HepG2 (cell line): ENCODE data around the gene ANKRD11. TPM values are rescaled to one million over a fixed set of nuclear protein-coding genes. Genes with fewer than 3 reads are reported as not detected.

Source experiments
- ATAC-seq: fragments of 200-7000 bp; cut with Tn5 transposase; 3 replicates; pipeline ENCODE4 v1.9.1; 2020; ENCODE audit warnings: mild to moderate bottlenecking, moderate library complexity
- BruUV-seq: library from RNA; stranded (reverse); fragments of 400-500 nt; replicated peaks from 2 replicates; lab custom pipeline; 2021; lab: Mats Ljungman, UMichigan
- CTCF ChIA-PET: fragments of 300-600 bp; formaldehyde crosslinking; extraction: SDS; loops from one replicate; lab custom pipeline; 2021; ENCODE audit warnings: low total read pairs, inconsistent platforms, low intra/inter-chr PET ratio; lab: Yijun Ruan, JAX
- POLR2A ChIA-PET: fragments of 350-600 bp; sonication (Branson Sonifier 250); formaldehyde crosslinking; loops from one replicate; lab custom pipeline; 2020; ENCODE audit warnings: antibody characterized with exemption, inconsistent platforms; lab: Yijun Ruan, JAX
- DNase-seq: peaks from one replicate; pipeline ENCODE4 v3.0.0-alpha.2; 2015; ENCODE audit warnings: low spot score
- FAIRE-seq: peaks from 3 replicates; lab custom pipeline; 2011; peaks lifted over from hg19 to GRCh38; lab: Jason Lieb, UNC
- H2AFZ ChIP-seq: one replicate; pipeline ENCODE4 v1.6.1; 2011; ENCODE audit warnings: low read length, inconsistent platforms
- H3K27ac ChIP-seq: fragments of 300-600 bp; 3 replicates; pipeline ENCODE4 v1.8.0; 2011; ENCODE audit warnings: mixed run types, mild to moderate bottlenecking, mixed read lengths, low read length, inconsistent platforms; ENCODE audit not compliant: insufficient read depth; ENCODE audit errors: extremely low read length
- H3K27me3 ChIP-seq, 2 experiments: fragments of 200-600 bp in 1 of 2; 2 replicates in 1 of 2; 3 replicates in 1 of 2; pipeline versions ENCODE4 v1.6.0 to v1.8.0; 2011; ENCODE audit warnings: low read length in 2 of 2, mild to moderate bottlenecking in 2 of 2, moderate library complexity in 2 of 2, inconsistent platforms in 1 of 2; ENCODE audit not compliant: insufficient read depth in 2 of 2, control insufficient read depth in 1 of 2
- H3K36me3 ChIP-seq, 2 experiments: fragments of 200-600 bp in 1 of 2; replicated peaks in 1 of 2; 2 replicates in 1 of 2; 3 replicates in 1 of 2; pipeline versions ENCODE4 v1.5.1 to v1.8.0; 2011; ENCODE audit warnings: low read length in 2 of 2, inconsistent platforms in 1 of 2; ENCODE audit not compliant: insufficient read depth in 2 of 2, control insufficient read depth in 1 of 2
- H3K4me1 ChIP-seq: 2 replicates; pipeline ENCODE4 v1.5.1; 2012; ENCODE audit warnings: low read length, inconsistent platforms; ENCODE audit not compliant: insufficient read depth
- H3K4me2 ChIP-seq: 2 replicates; pipeline ENCODE4 v1.6.0; 2011; ENCODE audit warnings: low read depth, low read length, inconsistent platforms
- H3K4me3 ChIP-seq, 3 experiments: fragments of 200-600 bp in 1 of 3; sonication (generic), shearing (Covaris generic) in 1 of 3; replicated peaks in 1 of 3; 2 replicates each; pipeline ENCODE4 v1.5.1; 2011 to 2016; ENCODE audit warnings: low read length in 3 of 3, inconsistent platforms in 2 of 3, low read depth in 2 of 3, mild to moderate bottlenecking in 2 of 3, control low read depth in 1 of 3, mixed read lengths in 1 of 3; ENCODE audit not compliant: insufficient read depth in 1 of 3
- H3K79me2 ChIP-seq: one replicate; pipeline ENCODE4 v1.6.1; 2011; ENCODE audit warnings: low read length, inconsistent platforms; ENCODE audit not compliant: insufficient read depth
- H3K9ac ChIP-seq: 2 replicates; pipeline ENCODE4 v1.6.0; 2011; ENCODE audit warnings: mild to moderate bottlenecking, low read depth, low read length, inconsistent platforms; ENCODE audit not compliant: insufficient read depth
- H3K9me3 ChIP-seq: 2 replicates; pipeline ENCODE4 v1.5.1; 2012; ENCODE audit warnings: mild to moderate bottlenecking, low read length
- H4K20me1 ChIP-seq: 2 replicates; pipeline ENCODE4 v1.6.0; 2011; ENCODE audit warnings: inconsistent platforms, mild to moderate bottlenecking, low read length, moderate library complexity; ENCODE audit not compliant: insufficient read depth
- AGO2 ChIP-seq: fragments of 200-400 bp; formaldehyde crosslinking; optimal IDR thresholded peaks from 2 replicates; pipeline ENCODE3; 2017; ENCODE audit warnings: mild to moderate bottlenecking, low read depth, low read length, moderate library complexity
- ARID4A ChIP-seq: sonication (generic); formaldehyde crosslinking; IDR thresholded peaks from 2 replicates; pipeline ENCODE4 v1.5.0; 2020; ENCODE audit warnings: mild to moderate bottlenecking, missing genetic modification reagents, borderline replicate concordance
- FOXA1 ChIP-seq, 2 experiments: fragments of 450-650 bp in 1 of 2; sonication (generic) in 1 of 2; formaldehyde crosslinking in 1 of 2; IDR thresholded peaks; 2 replicates each; pipeline versions ENCODE4 v1.4.0 to v1.6.1; 2016 to 2020; ENCODE audit warnings: missing genetic modification reagents in 1 of 2
- WGBS: methylation state at CpG from one replicate; pipeline ENCODE4 v1.1.6; 2017; ENCODE audit warnings: low lambda C conversion rate; 5-methylcytosine and 5-hydroxymethylcytosine counted together
- in situ Hi-C: cut with HindIII; loops from 2 replicates; pipeline ENCODE4 v1.10.0; 2017; ENCODE audit warnings: low pct_unique_long_range_greater_than_20kb; ENCODE audit not compliant: extremely low pct_ligation_motif_present
- intact Hi-C: fragments of 100-400 bp; cut with micrococcal nuclease; formaldehyde crosslinking; loops from one replicate; pipeline ENCODE4 v1.10.0; 2022; ENCODE audit not compliant: unreplicated experiment
- polyA plus RNA-seq, 8 experiments: library from polyadenylated mRNA; depleted of rRNA in 3 of 8; stranded (reverse) in 7 of 8; unstranded in 1 of 8; fragments of >200 nt; fragmentation: Illumina TruSeq in 4 of 8; extraction: Trizol in 4 of 8; gene quantifications; 2 replicates each; pipeline versions ENCODE4 v1.2.1 to v1.2.3, GENCODE V29; 2011 to 2016; ENCODE audit warnings: low read depth in 4 of 8, missing spikeins in 1 of 8, mixed read lengths in 1 of 8; ENCODE audit not compliant: insufficient read depth in 1 of 8
- total RNA-seq, 5 experiments: library from RNA; depleted of rRNA; stranded (reverse); fragments of >200 nt; fragmentation: Illumina TruSeq; extraction: Trizol; gene quantifications; 2 replicates each; pipeline ENCODE4 v1.2.3, GENCODE V29; 2016; ENCODE audit warnings: low read depth in 1 of 5

The ANKRD11 gene
- total and polyA plus RNA-seq, 2 of the 13 experiments (the other 11 are each of a cell fraction or from before 2014, with no cell fraction given) = 21.4 to 38.4 TPM

DNA sequence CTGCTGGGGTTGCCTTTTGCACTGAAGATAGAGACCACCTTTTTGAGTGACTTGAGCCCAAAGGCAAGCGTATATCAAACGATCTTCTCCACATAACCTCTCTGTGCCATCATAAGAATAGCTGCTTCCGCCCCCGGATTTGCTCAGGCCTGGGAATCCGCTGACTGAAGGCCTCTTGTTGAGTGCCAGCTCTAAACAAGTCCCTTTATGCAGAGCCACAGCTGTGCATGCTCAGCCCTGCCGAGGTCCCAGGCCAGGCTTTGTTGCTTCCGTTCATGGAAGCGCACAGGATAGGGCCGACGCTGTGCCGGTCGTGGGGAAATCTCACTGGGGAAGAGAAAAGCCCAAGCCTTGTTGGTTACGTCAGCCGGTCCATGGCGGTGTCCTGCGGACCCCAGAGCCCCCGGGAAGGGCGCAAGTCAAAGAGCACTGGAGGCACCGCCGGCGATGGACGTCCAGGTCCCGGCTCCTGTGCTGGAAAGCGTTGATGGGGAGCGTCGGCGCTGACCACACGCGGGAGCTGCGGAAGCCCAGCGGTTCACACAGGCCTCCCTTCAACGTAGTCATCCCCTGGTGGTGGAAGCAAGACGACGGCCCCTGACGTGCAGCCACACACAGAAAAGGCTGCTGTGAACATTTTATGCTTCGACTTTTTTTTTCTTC is 46.7 kb upstream of the ANKRD11 start:
- H3K9ac ChIP-seq = no peak overlapping the region
- no peak overlapping the region for H3K27ac ChIP-seq
- H2AFZ ChIP-seq = no peak overlapping the region
- H3K36me3 ChIP-seq = peaks cover 41 to 61% of the 10 kb centered on the region in 2 experiments
- 0 out of 2 replicates have a peak, but pooled peaks cover 4% of the 10 kb centered on the region for H3K4me1 ChIP-seq
- no TSS peak for BruUV-seq
- no peaks in the 10 kb centered on the region for H3K79me2 ChIP-seq
- no peak overlapping the region for H3K4me3 ChIP-seq
- CTCF ChIA-PET = no interaction called here
- H4K20me1 ChIP-seq = 0 out of 2 replicates have a peak, but pooled peaks cover 3% of the 10 kb centered on the region
- in situ Hi-C loops = no loop called here
- no peak for FAIRE-seq
- DNase-seq = no peak
- no peaks in the 10 kb centered on the region for H3K9me3 ChIP-seq
- POLR2A ChIA-PET = interaction anchor here (0.6 kb wide), 1 partner anchor 9 kb away, joined by 3 read pairs; no protein-coding TSS in a partner anchor
- ATAC-seq = peak; percentile 9; the same call in 2 of the 3 replicates
- H3K4me2 ChIP-seq = no peak overlapping the region
- intact Hi-C loops = no loop called here
- H3K27me3 ChIP-seq = no peaks in the 10 kb centered on the region; a peak in 1 of 5 replicates
- 93% methylated on average over 36 of the region's 36 CpGs for WGBS
- TF ChIP-seq FOXA1 (IDR thresholded peaks at IDR 0.05) (no peak), FOXA1 (CRISPR knock-in tag; IDR thresholded peaks at IDR 0.05) (no peak), AGO2 (peak; percentile 2), ARID4A (CRISPR knock-in tag) (0 out of 2 replicates have a peak, but pooled peaks have one; percentile 19)
